HUDEP-2 (cell line): ENCODE data around the gene USP47.

Experiments
- DNase-seq, 76 experiments: peaks; one replicate each; lab custom pipeline; 2025; ENCODE audit not compliant: unreplicated experiment in 76 of 76; lab: John Stamatoyannopoulos, UW

Gene USP47

GRCh38 chr11:11996321-11997048, 154.7 kb downstream of the USP47 start:
- no peak for DNase-seq

GRCh38 chr11:11997049-11997322, 155.2 kb downstream of the USP47 start:
- DNase-seq, result no peak

- DNase-seq, result no peak
Measured at GRCh38 chr11:11998091-11998781, 156.5 kb downstream of the USP47 start.

- no peak for DNase-seq
Measured at GRCh38 chr11:12001186-12001585, 159.4 kb downstream of the USP47 start.

- no peak for DNase-seq
Measured at GRCh38 chr11:12003336-12003735, 161.6 kb downstream of the USP47 start.

GRCh38 chr11:12003815-12004214, 162.0 kb downstream of the USP47 start:
- DNase-seq, result no peak

GRCh38 chr11:12005061-12005460, 163.3 kb downstream of the USP47 start:
- no peak for DNase-seq

GRCh38 chr11:12005476-12005875, 163.7 kb downstream of the USP47 start:
- DNase-seq, result no peak

- no peak for DNase-seq
Measured at GRCh38 chr11:12006552-12007229, 164.9 kb downstream of the USP47 start.

GRCh38 chr11:12007230-12007593, 165.4 kb downstream of the USP47 start:
- no peak for DNase-seq

GRCh38 chr11:12007769-12008737, 166.3 kb downstream of the USP47 start, which contains the start of gene DKK3:
TSS of gene DKK3 (minus strand) at chr11:12008626. CDS start at chr11:12008582, 44 bp downstream.
- no peak for DNase-seq
